GM21529 (cell line): Measurements from ENCODE around the gene CAMK2A.

Source experiments
- ATAC-seq: cut with Tn5 transposase; IDR thresholded peaks from one replicate; pipeline ENCODE4 v1.9.1; 2021; ENCODE audit not compliant: unreplicated experiment

Gene CAMK2A

DNA sequence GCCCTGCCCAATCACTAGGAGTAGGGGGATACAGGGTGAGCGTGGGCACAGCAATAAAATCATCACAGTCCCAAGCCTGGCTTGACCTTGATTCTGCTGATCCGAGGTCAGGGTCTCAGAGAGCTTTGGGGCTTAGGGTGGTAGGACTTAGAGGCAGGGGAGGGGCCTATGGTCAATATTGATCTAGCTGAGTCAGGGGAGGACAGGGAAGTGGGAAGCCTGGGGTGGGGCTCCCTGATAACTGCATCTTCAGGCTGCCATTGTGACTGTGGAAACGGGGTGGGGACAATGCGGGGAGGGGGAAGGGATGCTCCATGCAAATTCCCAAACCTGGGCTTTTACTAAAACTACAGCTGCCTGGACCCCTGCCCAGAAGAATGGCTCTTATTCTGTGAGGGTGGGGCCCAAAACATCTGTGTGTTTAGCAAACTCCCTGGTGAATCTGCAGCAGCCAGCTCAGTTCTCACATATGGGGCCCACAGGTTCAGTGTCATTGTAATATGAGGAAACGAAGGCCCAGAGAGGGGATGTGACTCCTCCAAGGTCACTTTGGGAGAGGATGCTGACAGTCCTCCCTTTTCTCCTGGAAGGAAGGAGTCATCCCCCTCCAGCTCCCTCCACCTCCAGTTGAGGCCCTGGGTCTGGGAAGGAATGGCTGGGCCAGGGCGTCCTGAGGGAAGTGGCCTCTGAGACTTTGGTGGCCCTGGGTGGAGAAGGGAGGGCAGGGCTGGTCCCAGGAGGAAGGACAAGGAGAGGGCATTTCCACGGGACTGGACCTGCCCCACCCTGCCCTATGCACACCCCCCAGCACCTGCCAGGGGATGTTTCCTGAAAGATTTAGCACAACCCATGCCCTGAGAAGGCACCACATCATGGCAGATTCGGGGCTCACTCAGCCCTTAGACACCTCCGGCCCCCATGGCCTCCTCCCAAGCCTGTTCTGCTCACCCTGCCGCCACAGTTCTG, 73.3 kb downstream of the CAMK2A start:
- ATAC-seq = no peak

DNA sequence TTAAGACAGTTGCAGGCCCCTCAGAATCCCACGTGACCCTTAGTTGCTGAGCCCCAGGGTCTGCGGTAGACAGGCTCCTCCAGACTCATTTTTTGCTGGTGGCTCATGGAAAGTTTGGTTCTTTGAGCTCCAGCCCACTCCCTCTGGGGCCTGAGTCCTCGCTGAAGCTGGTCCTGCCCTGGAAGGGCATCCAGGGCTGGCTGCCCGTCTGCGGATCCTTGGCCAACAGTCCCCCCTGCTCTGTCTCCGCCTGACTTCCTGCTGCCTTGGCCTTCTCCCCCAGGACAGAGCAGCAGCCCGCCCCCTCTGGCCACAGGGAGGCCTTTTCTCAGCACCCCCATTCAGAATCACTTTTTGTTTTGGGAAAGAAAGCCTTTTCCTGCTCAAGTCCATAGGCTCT, 75.3 kb downstream of the CAMK2A start:
- no peak for ATAC-seq

DNA sequence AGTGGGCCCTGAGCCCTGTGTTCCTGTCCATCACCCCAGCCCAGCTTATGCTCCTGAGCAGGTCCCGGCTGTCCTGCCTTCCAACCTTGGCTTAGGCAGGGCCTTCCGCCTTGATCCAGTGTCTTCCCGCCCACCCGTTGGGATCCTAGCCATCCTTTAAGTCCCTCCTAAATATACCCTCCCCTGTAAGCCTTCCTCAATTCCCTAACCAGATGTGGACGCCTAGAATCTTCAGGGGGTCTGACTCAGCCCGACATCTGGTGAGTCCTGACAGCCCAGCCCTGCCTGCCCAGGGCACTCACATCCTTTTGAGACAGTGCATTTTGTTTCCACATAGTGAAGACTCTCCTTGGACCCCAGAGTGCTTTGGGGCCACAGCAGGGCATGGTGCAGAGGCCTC, 76.0 kb downstream of the CAMK2A start:
- no peak for ATAC-seq

DNA sequence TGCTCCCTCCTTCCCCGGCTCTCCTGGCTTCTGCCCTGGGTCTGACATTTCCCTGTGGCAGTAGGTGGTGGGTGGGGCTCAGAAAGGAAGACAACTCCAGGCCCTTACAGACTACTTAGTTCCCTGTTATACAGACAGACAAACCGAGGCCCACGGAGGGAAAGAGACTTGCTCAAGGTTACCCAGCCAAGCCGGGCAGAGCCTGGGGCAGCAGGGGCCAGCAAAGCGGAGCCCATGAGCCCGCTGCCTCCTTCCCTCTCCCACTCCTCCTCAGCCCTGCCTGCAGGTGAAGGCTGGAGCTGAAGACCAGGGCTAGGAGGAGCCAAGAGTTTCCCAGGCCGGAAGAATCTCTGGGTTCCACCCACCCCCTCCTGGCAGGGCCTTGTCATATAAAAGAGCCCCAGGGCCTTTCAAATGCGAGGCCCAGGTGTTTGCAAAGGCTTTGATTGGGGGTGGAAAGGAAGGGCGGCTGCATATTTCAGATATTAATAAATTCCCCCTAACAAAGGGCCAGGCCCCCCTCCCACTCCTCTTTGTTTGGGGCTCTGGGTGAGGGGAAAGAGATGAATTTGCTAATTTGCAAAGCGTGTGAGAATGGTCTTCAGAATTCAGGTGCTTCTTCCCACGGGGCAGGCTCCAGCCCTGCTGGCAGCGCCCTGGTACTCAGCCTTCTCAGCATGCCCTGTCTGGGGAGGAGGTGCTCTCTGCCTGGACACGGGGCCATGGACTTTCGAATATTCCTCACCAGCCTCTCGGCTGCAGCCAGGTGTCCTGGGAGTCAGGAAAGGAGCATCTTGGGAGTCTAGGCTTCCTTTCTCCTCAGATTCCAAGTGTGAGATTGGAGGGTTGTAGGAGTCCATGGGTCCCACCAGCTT, 78.2 kb downstream of the CAMK2A start:
- no peak for ATAC-seq

DNA sequence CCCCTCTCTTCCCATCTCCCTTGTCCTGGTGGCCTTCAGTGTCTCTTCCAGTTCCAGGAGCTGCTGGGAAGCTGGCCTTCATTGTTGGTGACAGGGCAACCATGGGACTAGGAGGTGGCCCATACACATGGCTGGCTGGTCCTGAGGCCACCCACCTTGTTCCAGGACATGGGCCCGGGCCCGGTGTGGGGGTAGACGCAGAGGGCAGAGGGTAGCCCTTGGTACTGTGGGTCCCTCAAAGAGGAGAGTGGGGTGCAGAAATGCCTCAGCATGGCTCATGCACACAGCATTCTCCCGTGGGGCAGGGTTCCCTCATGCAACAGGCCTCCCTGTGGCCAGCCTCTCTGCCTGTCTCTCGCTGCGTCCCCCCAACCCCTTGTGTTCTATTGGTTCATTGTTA, 78.9 kb downstream of the CAMK2A start:
- ATAC-seq = no peak

DNA sequence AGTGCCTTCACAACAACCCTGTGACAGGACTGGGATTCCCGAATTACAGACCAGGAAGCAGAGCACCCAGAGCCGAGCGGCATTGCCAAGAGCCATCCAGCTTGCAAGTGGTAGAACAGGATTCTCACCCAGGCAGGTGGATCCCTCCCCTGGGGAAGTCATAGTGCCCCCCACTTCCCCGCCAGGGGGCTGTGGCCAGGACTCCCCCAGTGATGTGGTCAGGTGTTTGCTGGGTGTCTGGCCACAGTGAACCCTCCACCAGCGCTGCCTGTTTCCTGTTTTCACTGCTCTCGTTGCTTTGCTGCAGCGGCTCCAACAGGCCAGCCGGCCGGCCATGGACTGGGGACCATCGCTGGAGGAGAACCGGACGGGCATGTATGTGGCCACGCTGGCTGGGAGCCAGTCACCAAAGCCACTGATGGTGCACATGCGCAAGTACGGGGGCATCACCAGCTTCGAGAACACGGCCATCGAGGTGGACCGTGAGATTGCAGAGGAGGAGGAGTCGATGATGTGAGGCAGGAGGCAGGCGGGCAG, 80.4 kb downstream of the CAMK2A start:
- no peak for ATAC-seq

DNA sequence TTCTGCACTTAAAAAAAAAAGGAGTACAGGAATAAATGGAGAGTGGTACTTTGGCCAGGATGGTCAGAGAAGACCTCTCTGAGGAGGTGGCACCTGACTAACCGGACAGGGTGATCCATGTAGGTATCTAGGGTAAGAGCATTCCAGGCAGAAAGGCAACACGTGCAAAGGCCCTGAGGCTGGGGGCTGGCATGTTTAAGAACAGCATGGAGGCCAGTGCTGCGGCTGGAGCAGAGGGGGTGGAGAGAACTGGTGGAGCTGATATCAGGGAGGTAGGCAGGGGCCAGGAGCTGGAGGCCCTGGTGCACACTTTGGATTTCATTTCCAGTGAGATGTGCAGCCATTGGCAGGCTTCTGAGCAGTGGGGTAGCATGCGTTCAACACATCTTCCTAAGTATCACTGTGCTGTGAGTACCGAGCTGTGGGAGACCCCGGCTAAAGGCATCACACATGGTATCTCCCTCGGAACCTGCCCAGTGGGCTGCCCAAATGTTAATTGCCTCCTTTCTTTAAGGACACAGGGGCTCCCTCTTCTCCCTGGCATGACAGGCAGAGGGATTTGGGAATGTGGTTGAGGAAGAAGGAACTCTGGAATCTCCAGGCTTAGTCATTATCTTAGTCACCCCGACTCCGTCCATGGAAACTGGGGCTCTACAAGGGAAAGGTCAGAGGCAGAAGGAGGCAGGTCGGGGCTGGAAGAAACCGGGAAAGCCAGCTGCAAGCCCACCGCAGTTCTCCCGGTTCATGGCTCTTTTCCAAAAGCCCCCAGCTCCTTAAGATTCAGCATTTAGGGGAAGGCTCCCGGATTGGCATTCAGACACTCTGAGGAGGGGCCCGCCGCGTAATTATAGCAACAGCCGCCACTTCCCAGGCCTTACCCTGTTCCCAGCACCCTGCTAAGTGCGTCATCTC, 81.1 kb downstream of the CAMK2A start:
- ATAC-seq = no peak

DNA sequence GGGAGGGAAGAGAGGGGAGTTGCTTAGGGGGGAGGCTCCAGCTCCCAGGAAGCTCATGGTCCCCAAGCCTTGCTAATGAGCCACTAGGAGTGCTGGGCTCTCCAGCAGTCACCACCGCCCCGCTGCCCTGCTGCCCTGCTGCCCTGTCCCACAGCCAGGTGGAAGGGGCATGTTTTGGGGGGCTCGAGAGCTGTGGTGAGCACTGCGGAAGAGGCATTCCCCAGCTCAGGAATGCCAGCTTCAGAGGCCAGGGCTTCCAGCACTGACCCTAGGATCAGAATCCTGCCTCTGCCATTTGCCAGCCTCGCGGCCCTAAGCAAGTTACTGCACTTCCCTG, 82.8 kb downstream of the CAMK2A start:
- ATAC-seq = no peak

DNA sequence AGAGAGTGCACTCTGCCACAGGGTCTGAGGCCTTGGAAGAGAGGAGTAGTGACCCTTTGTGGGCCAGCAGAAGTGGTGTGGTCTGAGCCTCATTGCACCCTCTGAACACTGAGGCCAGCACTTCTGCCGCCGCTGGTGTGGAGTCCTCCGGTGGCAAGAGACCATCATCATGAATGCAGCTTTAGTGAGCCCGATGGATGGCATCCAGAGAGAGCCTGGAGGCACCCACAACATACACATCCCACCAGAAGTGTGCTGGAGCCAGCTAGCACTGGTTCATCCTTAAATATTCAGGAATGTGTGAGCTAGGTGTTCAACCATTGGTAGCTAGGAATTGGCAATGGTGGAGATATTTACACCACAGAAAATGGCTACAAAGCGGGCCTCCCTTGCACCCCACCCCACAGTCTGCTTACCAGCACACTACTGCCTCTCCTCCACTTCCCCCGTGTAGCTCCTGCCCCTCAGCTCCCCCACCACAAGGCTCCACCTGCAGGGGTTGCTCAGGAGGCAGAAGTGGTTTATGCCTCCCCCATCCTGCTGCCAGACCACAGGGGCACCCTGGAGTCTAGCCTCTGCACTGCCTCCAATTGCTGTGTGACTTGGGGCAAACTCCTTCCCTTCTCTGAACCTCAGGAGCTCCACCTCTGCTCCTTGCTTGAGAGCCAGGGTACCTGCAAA, 83.3 kb downstream of the CAMK2A start:
- ATAC-seq = no peak

DNA sequence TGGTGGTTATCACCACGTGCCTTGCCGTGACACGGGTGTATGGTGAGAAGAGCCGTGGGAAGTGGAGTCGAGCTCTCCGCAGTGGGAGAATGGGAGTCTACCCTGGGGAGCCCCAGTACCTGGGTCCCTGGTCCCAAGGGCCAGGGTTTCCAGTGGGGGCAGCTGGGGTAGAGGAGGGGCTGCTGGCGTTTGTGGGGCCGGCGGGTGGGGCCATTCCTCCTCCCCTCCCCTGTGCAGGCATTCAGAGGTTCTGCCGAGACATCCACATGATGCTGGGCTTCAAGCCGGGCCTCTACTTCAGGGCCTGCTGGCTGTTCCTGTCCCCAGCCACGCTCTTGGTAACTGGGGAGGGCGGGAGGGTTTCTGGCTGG, 85.0 kb downstream of the CAMK2A start:
- no peak for ATAC-seq

DNA sequence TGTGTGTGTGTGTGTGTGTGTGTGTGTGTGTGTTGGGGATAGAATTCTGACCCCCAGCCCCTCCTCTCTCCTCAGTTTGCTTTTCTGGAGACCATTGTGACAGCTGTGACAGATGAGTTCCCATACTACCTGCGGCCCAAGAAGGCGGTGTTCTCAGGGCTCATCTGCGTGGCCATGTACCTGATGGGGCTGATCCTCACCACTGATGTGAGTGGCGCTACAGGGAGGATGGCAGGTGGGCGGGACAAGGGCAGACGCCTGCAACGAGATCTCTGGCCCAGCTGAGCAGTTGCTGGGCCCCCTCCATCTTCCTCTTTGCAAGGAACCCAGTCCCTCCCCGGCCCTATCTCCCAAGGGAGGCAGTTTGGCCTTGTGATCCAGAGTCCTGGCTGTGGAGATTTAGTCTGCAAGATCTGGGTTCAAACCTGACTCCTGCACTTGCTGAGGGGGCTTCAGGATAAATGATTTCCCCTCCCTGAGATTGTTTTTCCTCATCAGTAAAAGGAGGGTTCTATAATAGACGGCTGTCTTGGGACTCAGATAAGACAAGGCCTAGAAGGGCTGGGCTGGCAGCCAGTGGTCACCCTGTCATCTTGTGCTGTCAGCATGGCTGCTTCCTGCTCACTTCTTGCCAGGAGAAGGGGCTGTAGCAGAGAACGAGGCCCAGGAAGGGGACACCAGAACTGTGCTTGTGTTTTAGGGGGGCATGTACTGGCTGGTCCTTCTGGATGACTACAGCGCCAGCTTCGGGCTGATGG, 85.6 kb downstream of the CAMK2A start:
- ATAC-seq = no peak

DNA sequence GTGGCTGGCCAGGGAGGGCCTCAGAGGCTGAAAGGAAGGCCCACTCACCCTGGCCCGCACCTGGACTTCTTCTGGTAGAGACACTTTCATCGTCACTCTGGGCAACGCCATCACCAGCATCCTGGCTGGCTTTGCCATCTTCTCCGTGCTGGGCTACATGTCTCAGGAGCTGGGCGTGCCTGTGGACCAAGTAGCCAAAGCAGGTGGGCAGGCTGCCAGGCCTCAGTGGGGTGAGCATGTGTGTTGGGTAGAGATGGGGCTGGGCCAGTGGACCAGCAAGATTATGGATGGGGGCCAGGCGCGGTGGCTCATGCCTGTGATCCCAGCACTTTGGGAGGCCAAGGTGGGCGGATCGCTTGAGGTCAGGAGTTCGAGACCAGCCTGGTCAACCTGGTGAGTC, 87.1 kb downstream of the CAMK2A start:
- ATAC-seq = no peak

DNA sequence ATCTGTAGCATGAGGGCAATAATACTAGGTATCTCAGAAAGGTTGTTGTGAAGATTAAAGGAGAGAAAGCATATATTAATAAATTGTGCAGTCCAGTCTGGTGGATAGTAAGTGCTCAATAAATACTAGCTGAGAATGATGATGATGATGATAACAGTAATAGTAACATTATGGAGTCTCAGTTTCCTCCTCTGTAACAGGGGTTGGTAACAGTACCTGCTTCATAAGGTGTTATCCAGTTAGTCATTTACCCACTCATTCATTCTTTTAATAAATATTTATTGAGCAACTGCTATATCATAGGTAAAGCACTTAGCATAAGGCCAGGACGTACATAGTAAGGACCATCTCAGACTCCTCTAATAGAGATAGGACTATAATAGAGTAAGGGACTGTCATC, 92.1 kb downstream of the CAMK2A start:
- ATAC-seq = no peak

DNA sequence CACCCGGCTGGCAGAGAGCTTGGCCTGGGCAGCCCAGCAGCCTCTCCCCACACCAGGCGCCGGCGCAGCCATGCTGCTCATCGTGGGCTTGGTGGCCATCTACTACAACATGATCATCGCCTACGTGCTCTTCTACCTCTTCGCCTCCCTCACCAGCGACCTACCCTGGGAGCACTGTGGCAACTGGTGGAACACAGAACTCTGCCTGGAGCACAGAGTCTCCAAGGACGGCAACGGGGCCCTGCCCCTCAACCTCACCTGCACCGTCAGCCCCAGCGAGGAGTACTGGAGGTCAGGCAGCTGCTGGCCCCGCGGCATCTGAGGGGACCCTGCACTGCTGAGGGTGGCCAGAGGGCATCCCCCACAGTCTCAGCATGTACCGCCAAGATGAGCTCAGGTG, 92.6 kb downstream of the CAMK2A start:
- no peak for ATAC-seq

DNA sequence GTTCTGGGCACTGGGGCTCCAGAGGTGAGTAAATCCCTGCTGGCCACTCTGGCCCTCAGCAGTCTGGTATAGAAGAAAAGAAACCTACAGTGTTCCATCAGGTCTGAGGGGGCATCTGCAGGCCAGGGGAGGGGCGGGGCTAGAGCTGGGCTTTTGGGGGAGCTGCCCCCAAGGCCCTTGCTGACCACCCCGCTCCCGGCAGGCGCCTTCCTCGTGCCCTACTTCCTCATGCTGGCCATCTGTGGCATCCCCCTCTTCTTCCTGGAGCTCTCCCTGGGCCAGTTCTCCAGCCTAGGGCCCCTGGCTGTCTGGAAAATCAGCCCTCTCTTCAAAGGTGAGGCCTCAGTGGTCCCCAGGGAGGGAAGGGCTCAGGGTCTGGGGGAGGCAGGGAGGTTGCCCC, 93.1 kb downstream of the CAMK2A start:
- ATAC-seq = no peak

DNA sequence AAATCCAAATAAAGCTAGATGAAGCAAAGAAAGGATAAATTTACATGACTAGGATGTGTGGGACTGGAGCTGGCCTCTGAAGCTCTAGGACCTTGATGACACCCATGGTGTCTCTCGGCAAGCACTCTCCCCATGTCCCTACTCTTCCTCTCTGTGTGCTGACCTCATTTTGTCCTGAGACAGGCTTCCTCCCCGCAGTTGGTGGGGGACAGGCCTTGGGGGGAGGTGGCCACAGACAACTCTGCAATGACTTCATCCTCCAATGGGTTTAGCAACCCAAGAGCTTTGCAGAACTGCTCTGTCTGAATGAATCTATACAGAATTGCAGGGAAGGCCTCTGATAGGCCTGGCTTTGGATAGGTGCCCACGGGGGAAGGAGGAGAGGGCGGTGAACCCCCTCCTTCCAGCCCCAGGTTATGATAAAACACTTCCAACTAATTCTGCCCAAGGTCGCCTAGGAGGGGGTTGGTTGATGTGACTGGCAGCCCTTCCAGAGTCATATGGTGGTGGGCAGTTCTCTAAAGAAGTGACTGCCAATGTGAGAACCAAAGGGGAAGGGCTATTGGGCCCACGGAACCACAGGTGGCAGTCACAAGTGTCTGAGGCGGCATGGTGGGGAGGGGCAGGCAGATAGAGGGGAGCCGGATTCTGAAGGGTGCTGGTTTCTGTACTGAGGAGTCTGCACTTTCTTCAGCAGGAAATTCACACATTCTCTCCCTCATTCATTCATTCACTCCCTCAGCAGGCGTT, 93.7 kb downstream of the CAMK2A start:
- no peak for ATAC-seq

DNA sequence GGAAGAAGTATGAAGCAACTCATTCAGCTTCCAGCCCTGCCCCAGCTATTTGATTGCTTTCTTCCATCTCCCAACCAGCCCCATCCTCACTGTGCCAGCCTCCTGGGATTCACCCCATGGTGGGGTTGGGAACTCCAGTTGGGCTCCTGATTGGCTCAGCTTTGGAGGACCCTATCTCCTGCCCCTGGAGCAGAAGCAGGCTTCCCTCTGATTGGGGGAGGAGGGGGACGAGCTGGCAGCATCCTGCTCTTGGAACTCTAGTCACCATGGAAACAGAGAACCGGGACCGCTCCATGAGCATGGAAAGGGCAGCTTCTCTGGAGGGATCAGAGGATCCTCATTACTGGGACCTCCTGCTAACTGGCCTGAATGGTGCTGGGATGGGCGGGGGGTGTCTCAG, 97.1 kb downstream of the CAMK2A start:
- ATAC-seq = no peak

DNA sequence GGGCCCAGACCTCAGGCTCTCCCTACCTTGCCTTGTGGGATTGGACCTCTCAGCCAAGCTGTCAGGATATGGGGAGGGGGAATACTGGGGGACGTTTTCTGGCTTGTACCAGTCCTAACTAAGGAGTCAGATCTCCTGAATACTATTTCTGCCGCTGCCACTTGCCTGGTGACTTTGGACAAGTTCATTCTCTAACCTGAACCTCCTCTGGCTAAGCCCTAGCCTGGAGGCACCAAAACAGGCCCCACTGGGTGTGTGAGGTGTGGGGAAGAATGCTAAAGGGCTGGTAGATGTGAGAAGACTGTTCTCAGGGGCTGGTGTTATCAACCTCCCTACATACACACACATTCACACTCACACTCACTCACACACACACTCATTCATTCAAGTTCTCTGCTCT, 98.6 kb downstream of the CAMK2A start:
- no peak for ATAC-seq

DNA sequence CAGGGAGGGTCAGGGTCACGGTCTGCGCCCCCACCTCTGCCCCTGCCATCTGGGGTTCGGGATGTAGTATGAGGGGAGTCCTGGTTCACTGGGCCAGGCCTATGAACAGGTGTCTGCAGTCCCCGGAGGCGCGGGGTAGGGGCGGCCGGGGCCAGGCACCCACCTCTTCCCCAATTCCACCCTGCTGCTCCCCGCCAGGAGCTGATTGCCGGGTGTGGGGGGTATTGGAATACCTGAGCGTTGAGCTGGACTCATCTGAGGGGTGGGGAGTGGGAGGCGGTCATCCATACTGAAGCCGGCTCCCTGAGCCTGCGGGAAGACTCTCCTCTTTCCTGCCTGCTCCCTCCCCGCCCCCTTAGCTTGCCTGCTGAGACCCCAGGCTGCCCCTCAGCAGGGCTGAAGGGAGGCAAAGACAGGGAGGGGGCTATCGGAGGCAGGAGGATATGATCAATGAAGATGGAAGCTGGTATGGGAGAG, 99.0 kb downstream of the CAMK2A start:
- ATAC-seq = no peak
